GM18507 (cell line): ENCODE measurements around the gene RAB11FIP4.

Experiments
- DNase-seq: peaks from one replicate; pipeline ENCODE4 v3.0.0; 2011; ENCODE audit warnings: low read depth; ENCODE audit not compliant: insufficient read length; ENCODE audit errors: extremely low spot score
- FAIRE-seq: peaks from 2 replicates; lab custom pipeline; 2011; peaks lifted over from hg19 to GRCh38; lab: Jason Lieb, UNC

RAB11FIP4 gene

DNA sequence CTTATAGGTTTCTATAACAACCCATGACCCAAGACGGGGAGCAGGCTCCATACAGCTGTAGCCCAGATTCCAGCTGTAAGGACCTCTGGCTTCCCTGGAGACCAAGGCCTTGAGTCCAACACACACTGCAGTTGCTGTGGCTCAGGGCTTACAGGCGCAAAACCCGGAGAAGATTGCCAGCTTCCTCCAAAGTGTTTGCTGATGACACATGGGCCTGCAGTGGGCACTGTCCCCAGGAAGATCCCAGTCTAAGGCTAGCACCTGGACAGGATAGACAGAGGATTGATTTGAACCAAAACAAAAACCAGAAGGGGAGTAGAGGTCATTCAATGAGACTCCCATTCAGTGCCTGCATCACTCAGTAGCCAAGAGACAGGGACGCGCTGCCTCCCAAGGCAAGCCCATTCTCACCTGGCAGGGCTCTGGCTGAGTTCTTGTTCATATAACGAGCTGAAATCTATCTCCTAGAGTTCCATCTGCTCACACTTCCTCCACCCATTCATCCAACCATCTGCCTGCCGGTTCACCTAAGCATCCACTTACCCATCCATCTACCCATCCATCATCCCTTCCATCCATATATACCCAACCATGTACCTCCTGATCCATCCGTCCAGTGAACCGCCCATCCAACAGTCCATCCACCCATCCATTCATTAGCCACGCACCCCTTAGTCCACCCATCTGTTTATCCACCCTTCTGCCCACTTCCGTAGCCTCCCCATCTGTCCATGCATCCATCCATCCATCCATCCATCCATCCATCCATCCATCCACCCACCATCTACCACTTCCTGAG, 10.2 kb downstream of the RAB11FIP4 start:
- no peak for FAIRE-seq
- no peak for DNase-seq

DNA sequence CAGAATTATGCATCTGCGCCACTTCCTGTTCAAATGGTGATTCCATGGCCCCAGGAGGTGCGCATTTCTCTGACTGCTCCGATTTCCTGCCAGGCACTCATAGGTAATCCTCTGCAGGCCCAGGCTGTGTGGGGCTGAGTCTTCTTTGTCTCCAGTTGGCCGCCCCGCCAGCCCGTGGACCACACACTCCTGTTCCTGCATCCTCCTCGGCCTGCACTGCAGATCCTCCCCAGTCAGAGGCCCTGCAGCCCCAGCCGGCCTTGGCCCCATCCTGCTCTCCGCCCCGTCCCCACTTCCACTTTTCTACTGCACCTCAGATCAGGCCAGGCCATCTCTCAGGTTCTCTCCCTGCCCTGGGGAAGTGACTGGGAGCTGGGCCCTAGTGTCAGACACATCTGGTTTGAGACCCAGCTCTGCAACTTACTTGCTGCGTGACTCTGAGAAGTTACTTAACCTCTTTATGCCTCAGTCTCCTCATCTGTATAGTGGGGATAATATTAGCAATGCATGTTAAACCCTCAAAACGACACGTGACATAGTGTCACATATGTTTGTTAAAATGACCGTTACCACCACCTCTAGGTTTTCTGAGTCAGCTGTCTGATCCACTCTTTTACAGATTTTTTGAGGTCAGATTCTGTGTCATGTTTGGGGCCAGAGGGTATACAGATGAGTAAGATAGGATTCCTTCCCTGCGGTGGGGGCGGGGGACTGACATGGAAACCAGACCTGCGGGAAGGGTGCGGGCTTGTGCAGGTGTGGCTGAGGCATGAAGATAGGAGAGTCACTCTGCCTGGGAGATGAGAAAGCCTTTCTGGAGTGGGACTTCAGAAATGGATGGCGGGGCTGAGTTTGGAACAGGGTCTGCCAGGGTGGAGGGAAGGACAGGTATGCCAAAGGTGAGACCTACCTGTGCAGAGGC, 12.8 kb downstream of the RAB11FIP4 start:
- DNase-seq (no peak), FAIRE-seq (no peak)

- FAIRE-seq (no peak), DNase-seq (no peak)
Measured at GRCh38 chr17:31405890-31406371, 14.5 kb downstream of the RAB11FIP4 start.

GRCh38 chr17:31408586-31408985, 17.1 kb downstream of the RAB11FIP4 start:
- DNase-seq: no peak
- FAIRE-seq: no peak

DNA sequence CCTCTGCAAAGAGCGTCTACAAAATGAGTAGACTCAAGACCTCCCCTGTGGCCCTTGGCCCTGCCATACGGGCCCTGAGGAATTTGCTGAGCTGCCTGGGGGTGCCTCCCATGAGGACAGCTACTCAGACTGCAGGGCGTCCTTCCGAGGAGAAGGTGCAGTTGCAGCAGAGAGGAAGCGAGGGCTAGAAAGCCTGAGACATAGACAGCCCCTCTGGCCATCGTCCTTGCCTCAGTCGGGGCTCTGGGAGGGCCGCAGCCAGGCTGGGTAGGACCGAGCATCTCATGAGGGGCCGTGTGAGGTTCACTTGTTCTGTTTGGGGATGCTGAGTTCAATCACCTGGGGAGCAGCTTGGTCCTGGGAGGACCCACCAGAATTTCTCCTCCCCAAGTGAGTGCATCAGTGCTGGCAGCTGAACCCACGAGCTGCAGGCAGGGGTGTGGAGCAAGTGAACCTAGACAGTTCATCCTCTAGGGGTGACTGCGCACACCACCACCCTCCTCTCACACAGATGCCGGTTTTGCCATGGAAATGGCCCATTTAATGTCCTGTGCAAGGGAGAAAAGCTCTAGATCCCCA, 20.3 kb downstream of the RAB11FIP4 start:
- DNase-seq: no peak
- FAIRE-seq: no peak

- FAIRE-seq (no peak), DNase-seq (no peak)
Measured at GRCh38 chr17:31412511-31412910, 21.0 kb downstream of the RAB11FIP4 start.

GRCh38 chr17:31413081-31413799, 21.8 kb downstream of the RAB11FIP4 start:
- DNase-seq (no peak), FAIRE-seq (no peak)

DNA sequence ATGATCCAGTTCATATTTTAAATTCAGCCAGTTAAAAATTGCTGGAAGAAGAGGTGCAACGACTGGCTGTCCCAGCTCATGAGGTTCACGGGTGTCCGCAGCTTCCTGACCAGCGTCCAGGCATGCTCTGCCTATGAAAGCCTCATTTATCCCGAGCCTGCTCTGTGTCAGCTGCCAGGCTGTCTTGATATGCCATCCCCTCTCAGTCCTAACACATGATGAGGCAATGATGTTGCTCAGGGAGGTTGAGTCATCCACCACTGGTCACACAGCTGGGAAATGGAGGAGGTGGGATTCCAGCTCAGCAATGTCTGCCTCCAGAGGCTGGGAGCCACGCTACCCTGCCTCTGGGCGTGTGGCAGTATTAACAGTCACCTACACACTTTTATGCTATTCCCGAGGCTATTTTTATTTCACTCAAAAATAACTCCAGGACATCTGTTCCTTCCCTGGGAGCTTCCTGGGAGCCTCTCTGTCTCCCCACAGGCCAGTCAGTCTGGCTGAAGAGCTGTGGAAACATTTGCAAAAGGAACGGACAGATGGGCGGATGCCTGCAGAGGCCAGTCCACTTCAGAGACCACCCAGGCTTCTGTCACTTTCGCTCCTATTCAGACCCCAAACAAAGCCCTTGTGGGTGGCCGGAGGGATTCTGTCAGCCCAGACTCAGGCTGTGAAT, 22.5 kb downstream of the RAB11FIP4 start:
- DNase-seq (no peak), FAIRE-seq (no peak)

DNA sequence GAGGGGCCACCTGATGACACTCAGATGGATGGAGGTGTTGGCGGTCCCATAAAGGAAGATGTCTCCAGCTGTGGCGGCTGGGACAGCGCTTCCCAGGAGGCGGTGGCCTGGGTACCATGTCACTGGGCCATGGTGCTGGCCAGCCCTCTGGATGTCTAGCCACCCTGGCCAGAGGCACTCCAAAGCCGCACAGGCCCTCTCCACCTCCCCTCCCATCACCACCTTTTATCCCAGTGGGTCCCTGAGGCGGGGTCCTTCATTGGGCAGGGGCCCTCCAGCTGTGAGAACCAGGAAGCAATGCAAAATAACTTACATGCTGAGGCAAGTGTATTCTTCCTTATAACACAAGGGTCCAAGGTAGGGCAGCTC, 23.1 kb downstream of the RAB11FIP4 start:
- FAIRE-seq (no peak), DNase-seq (no peak)

DNA sequence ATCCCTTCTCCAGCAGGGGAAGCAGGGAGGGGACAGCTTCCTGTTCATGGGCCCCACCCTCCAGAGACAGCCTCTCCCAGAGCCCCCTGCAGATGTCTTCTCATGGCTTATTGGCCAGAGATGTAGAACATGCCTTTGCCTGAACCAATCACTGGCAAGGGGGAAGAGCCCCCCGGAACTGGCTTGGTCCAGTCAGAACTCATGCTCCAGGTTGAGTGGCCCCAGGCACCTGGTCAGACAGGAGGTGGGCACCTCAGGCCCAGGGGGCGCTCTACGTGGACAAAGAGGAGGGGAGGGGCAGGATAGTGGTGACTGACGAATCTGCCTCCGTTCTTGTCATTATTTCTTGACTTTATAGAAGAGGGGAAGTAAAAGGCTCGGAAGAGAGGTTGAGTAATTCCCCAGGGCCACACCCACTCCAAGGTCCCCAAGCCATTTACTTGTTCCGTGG, 23.6 kb downstream of the RAB11FIP4 start:
- FAIRE-seq (no peak), DNase-seq (no peak)

DNA sequence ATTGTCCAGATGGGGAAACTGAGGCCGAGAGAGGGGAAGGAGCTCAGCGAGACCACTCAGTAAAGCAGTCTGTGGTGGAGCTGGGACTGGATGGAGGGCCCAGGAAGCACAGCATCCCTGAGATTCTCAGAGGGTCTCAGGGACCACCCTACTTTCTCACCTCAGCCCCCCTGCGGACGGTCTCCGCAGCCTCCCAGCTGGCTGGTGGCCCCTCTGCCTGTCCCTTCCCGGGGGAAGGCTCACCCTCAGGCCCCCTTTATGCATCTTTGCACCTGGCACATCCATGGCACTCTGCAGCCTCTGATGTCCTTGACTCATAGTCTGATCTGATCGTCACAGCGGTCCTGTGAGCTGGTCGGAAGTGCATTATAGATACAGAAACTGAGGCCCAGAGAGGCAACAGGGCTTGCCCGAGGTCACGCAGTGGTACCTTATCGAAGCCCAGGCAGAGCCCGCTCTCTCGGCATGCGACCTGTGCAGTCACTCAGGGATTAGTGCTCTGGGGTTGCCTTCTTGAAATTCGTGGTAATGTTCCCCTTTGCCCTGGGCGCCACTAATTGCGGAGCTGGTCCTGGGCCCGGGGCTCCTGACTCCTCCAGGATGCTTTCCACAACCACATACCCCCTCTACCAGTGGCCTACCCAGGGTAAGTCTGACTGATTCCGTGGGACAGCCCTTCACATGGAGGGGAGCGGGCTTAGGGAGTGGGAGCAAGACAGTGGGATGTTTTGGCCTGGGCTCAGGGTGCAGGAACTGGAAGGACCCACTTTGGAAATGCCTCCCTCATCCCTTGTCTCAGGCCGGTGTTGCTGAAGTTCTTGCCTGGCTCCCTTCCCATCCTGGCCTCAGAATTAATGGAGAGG, 24.4 kb downstream of the RAB11FIP4 start:
- FAIRE-seq (no peak), DNase-seq (no peak)

GRCh38 chr17:31416503-31416923, 25.0 kb downstream of the RAB11FIP4 start:
- DNase-seq (no peak), FAIRE-seq (no peak)

DNA sequence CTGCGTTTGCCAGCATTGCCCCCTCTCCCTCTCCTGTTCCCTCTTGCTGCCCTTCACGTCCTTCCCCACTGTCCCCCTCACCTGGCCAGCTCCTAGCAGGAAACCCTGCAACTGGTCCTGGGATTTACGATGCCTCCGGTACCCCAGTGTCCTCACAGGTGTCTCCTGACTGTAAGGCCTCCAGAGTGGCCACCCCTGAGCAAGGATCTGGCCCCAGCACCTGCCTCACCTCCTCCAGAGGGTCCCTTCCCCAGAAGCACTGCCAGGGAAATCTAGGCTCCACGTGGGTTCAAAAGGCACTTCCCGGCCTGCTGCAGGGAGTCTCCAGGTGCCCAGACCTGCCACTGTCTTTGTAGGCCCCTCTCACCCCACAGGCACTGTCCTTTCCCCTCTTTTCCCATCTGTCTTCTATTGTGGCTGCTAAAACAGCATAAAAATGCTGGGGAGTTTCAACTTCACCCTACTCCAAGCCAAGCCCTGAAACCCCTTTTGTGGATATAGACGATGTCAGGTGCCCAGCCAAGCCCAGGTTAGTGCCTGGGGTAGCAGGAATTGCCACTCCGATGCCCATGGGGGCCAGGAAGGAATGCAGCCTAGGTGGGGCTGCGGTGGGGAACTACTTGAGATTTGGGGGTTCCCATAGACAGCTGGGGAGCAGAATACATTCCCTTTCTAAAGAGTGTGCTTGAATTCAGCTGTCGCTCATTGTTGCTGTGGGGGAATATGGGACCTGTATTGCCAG, 25.7 kb downstream of the RAB11FIP4 start:
- FAIRE-seq: no peak
- DNase-seq: no peak

- FAIRE-seq (no peak), DNase-seq (no peak)
Measured at GRCh38 chr17:31418773-31419350, 27.4 kb downstream of the RAB11FIP4 start.

DNA sequence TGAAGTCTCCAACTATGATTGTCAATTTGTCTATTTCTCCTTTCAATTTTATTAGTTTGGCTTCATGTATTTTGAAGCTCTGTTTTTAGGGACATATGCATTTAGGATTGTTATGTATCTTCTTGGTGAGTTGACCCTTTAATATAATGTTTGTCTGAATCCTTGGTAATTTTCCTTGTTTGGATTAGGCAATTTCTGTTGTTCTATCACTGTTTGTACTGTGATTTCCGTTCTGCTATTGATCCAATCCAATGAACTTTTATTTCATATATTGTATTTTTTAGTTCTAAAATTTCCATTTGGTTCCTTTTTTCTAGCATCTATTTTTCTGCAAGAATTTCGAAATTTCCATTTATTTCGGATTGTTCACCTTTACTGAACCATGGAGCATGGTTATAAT, 31.0 kb downstream of the RAB11FIP4 start:
- no peak for FAIRE-seq
- DNase-seq: no peak

- FAIRE-seq (no peak), DNase-seq (no peak)
Measured at GRCh38 chr17:31424944-31425281, 33.4 kb downstream of the RAB11FIP4 start.
